ELR (cell line): ENCODE measurements around the gene NEU1.
"Not testable (repeated sequence)": the region's sequence is repeated elsewhere in the genome, so short reads cannot be mapped to it uniquely, and the experiment has no call there.

Source experiments
- DNase-seq: peaks from one replicate; pipeline ENCODE4 v3.0.0-alpha.2; 2015; ENCODE audit warnings: low read depth

Gene NEU1

GRCh38 chr6:31817929-31818511 lies 44.6 kb downstream of the NEU1 start:
- not testable (repeated sequence) for DNase-seq

DNA sequence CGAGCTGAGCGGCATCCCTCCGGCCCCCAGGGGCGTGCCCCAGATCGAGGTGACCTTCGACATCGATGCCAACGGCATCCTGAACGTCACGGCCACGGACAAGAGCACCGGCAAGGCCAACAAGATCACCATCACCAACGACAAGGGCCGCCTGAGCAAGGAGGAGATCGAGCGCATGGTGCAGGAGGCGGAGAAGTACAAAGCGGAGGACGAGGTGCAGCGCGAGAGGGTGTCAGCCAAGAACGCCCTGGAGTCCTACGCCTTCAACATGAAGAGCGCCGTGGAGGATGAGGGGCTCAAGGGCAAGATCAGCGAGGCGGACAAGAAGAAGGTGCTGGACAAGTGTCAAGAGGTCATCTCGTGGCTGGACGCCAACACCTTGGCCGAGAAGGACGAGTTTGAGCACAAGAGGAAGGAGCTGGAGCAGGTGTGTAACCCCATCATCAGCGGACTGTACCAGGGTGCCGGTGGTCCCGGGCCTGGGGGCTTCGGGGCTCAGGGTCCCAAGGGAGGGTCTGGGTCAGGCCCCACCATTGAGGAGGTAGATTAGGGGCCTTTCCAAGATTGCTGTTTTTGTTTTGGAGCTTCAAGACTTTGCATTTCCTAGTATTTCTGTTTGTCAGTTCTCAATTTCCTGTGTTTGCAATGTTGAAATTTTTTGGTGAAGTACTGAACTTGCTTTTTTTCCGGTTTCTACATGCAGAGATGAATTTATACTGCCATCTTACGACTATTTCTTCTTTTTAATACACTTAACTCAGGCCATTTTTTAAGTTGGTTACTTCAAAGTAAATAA lies 45.3 kb downstream of the NEU1 start:
- not testable (repeated sequence) for DNase-seq

GRCh38 chr6:31815025-31815838 lies 47.4 kb downstream of the NEU1 start, which contains the start of the genes HSPA1A and HSPA1L:
TSS of gene HSPA1A (plus strand) at chr6:31815543. CDS start at chr6:31815757, 214 bp downstream.
TSS of gene HSPA1L (minus strand) at chr6:31815283. CDS start at chr6:31811972, 3,311 bp downstream.
- peak; percentile 95 for DNase-seq

- peak; percentile 98 for DNase-seq
These were observed 48.0 kb downstream of the NEU1 start for GRCh38 chr6:31814677-31815024.

GRCh38 chr6:31813465-31813849 lies 49.2 kb downstream of the NEU1 start:
- no peak for DNase-seq

DNA sequence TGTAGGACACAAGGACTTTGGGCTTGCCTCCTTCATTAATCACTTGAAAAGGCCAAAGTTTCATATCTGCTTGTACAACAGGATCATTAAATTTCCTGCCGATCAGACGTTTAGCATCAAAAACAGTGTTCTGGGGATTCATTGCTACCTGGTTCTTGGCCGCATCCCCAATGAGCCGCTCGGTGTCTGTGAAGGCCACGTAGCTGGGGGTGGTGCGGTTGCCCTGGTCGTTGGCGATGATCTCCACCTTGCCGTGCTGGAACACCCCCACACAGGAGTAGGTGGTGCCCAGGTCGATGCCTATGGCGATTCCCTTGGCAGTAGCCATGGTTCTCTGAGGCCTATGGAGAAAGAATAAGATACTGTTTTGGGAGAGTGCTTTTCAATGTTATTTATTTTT lies 51.0 kb downstream of the NEU1 start:
- DNase-seq, result no peak

GRCh38 chr6:31808599-31808998 lies 54.0 kb downstream of the NEU1 start:
- not testable (repeated sequence) for DNase-seq
